ENCODE measurements around the gene PLD1. TPM values are rescaled to one million over a fixed set of nuclear protein-coding genes. Genes with fewer than 3 reads are reported as not detected.

The PLD1 gene
- total RNA-seq, 1 donor, result 19.4 TPM

DNA sequence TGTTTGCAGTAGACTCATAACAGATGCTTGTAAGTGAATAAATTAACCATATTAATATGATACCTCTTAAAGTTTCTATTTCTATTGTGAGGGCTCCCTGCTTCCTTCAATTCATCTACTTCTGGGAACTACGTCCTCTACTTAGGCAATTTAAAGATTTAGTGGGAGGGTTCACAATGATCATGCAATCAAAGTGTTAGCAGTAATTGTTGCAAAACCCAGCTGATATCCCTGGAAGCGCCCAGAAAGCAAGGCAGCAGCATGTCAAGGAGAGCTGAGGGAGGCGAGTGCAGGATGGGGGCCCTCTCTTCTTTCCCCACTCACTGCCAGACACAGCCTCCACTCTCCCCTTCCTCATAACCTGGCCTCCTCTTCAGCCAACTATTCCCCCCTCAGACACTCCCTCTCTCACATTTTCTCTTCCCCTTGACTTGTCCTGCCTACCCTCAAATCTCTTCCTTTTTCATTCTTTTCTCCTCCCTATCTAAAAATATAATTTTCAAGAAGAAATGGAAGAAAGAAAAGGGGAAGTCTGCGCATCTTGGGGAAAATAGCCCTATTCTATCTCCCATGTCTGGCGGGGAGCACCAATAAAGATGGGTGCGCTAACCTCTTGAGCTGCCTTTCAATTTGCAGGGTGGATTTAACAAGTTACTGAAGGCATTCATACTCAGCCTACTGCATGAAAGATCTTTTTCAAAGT lies 39.5 kb upstream of the PLD1 start:
- no peak for DNase-seq (ENCODE audit: low read depth)
- H3K4me3 ChIP-seq (ENCODE audit: low read depth, low read length), result no peak overlapping the region
- TF ChIP-seq, protein P1, sequence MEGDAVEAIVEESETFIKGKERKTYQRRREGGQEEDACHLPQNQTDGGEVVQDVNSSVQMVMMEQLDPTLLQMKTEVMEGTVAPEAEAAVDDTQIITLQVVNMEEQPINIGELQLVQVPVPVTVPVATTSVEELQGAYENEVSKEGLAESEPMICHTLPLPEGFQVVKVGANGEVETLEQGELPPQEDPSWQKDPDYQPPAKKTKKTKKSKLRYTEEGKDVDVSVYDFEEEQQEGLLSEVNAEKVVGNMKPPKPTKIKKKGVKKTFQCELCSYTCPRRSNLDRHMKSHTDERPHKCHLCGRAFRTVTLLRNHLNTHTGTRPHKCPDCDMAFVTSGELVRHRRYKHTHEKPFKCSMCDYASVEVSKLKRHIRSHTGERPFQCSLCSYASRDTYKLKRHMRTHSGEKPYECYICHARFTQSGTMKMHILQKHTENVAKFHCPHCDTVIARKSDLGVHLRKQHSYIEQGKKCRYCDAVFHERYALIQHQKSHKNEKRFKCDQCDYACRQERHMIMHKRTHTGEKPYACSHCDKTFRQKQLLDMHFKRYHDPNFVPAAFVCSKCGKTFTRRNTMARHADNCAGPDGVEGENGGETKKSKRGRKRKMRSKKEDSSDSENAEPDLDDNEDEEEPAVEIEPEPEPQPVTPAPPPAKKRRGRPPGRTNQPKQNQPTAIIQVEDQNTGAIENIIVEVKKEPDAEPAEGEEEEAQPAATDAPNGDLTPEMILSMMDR (IDR thresholded peaks at IDR 0.05; ENCODE audit: insufficient read depth, low read depth, low read length), result no peak

DNA sequence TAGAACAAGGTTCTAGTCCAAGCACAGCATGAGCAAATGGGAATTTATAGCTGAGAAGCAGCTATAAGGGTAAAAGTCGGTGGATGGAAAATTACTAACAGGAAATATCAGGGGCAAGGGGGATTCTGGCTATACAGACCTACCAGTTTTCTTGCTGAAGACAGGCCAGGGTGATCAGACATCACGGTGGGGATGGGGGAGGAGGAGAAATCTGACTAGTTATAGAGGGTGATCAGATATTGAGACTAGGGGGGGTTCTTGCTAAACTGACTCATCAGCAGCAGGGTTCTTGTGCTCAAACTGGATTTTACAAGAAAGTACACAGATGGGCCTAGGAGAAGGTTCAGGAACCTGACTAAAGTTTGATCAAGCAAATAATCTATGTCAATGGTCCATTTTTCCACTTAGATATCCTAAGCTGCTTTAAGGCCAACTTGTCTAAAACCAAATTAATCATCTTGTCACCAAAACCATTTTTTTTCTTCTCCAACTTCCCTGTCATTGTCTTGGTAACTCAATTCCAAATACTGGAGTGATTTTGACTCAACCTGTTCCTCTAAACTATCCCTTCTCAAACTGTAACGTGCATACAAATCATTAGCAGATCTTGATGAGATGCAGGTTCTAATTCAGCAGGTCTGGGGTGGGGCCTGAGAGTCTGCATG lies 37.4 kb upstream of the PLD1 start:
- no peak overlapping the region for H3K4me3 ChIP-seq (ENCODE audit: low read depth, low read length)
- TF ChIP-seq, protein P1 (IDR thresholded peaks at IDR 0.05; ENCODE audit: insufficient read depth, low read depth, low read length), result no peak
- DNase-seq (ENCODE audit: low read depth), result no peak

DNA sequence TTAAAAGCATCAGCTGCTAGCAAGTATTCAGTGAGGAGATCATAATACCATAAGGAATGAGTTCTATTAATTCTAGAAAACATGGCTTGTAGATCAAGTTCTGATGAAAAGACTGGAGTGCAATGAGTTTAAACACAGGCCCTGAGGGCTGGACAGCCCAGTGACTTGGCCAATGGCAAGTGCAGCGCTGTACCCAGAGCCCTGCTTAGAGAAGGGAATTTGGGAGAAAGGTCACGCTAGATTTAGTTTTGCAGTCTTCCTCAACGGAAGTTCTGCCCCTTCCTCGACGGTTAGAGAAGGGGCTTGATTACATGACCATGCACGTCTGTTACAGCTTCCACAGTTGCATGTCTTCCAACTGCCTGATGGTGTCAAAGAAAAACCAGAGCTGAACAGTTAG lies 36.9 kb upstream of the PLD1 start:
- TF ChIP-seq, protein P1 (IDR thresholded peaks at IDR 0.05; ENCODE audit: insufficient read depth, low read depth, low read length), result no peak
- DNase-seq (ENCODE audit: low read depth), result no peak
- no peak overlapping the region for H3K4me3 ChIP-seq (ENCODE audit: low read depth, low read length)

DNA sequence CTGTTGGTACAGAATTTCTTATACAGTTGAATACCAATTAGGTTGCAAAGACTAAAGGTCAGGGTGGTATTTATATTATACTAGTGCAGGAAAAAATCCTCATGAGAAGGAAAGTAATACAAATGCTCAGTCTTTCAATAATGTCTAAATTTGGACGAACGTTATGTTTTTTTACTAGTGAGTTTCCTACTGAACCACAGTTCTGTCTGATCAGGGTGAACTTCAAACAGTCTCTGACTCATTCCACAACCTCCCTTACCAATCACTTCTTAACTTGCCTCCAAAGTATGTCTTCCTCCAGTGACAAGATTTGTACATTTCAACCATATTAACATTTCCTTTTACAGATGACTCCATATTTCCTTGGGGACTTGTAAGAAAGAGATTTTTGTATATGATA lies 36.3 kb upstream of the PLD1 start:
- DNase-seq (ENCODE audit: low read depth), result no peak

DNA sequence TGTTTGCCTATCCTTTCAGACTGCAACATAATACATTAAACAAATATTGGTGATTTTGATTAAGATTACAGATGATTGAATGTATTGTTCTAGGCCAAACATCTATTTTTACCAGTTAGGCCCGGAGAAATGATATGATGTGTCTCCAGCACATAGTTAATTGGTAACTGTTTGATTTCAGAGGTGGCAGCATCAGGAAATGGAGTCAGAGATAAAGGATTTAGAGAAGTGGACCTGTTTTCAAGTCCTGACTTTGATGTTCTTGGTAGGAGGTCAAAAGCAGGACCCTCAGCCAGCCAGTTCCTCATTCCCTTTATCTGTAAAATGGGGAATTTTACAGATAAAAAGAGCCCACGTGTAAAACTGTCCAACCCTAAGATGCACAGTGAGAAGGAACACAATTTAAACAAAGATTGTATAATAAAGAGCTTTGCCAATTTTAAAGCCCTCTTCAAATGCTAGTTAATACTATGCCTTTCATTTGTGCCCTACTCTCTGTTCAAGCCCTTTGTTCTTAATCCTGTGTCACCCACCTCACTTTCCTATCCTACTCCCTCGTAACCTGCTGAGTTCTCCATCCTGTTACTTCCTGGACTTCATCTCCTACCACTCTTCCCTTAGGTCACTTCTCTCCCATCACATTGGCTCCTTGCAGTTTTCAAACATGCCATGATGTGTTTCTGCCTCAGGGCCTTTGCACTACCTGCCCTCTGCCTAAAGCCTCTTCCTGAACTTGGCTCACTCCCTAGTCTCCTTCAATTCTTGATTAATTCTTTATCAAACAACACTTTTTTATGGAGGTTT lies 35.4 kb upstream of the PLD1 start:
- no peak for DNase-seq (ENCODE audit: low read depth)
- no peak overlapping the region for H3K4me3 ChIP-seq (ENCODE audit: low read depth, low read length)
- TF ChIP-seq, protein P1 (IDR thresholded peaks at IDR 0.05; ENCODE audit: insufficient read depth, low read depth, low read length), result no peak

More for the DNA sequence above, 36.3 kb upstream of the PLD1 start:
- H3K4me3 ChIP-seq (ENCODE audit: low read depth, low read length), result no peak overlapping the region
- TF ChIP-seq, protein P1 (IDR thresholded peaks at IDR 0.05; ENCODE audit: insufficient read depth, low read depth, low read length), result no peak

DNA sequence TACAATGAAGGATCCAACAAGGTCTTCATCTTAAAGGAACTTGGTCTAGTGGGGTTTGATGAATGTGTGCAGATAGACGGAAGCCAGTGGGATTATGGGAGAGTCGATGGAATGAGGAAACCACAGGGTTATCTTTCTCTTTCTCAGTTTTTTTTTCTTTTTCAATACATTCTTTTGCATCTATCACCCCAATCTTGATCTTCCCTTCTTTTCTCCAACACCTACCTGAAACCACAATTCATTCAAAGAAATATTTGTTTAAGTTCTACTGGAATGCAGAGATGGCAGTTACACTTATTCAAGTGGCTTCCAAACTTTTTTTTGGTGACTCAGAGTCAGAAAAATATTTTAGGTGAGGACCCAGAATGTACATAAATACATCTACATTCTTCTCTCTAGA lies 34.6 kb upstream of the PLD1 start:
- no peak for DNase-seq (ENCODE audit: low read depth)
- no peak overlapping the region for H3K4me3 ChIP-seq (ENCODE audit: low read depth, low read length)
- TF ChIP-seq, protein P1 (IDR thresholded peaks at IDR 0.05; ENCODE audit: insufficient read depth, low read depth, low read length), result no peak
